Regular cardiac myocyte (primary cell): ENCODE data around the gene CMTM7. TPM values are rescaled to one million over a fixed set of nuclear protein-coding genes. Genes with fewer than 3 reads are reported as not detected.

Experiments used
- total RNA-seq: library from RNA; depleted of rRNA; stranded (reverse); fragments of >200 nt; gene quantifications from 2 replicates; pipeline ENCODE4 v1.2.3, GENCODE V29; 2014

The CMTM7 gene
- total RNA-seq = 7.6 and 10.5 TPM in 2 replicates

GRCh38 chr3:32391643-32392535 is at the start of gene CMTM7:
TSS of gene CMTM7 (plus strand) at chr3:32391853. CDS start at chr3:32391907, 54 bp downstream.

DNA sequence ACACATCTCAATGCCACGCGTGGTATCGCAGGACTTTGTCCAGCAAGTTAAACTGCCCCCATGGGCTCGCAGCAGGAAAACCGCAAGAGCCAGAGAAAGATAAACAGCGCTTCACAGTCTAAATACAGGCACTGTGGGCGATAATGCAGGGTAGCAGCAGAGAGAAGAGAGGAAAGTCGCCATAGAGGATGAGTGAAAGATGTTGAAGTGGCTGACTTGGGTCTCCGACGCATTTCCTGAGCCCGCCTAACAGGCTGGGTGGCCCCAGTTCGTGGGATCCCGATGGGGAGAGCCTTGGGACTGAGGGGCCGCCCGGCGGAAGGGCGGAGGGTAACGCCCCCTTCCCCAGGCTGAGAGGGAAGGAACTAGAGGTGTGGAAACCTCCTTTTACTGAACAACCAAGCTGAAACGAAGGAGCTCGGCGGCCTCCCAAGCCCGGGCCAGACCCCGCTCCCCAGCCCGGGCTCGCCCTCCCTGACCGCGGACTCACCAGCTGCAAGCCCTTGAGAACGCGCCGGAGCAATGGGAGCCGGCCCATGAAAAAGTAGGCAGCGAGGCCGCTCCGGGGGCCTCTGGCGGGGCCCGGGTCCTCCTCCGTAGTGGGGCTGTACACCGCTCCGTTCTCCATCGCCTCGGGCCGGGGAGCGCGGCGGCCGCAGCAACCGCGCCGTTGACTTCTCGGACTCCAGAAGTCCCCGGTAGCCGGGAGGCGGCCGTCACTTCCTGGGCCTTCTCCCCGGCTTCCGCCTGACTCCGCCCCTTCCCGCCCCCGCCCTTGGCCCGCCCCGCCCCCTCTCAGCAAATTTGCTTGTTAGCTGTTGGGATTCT is 110.7 kb downstream of the CMTM7 start, which contains the start of gene CMTM6:
Gene CMTM6, minus strand, starts transcription at position 735 of the 828 bp plus-strand sequence. Its CDS starts 107 bp downstream, at position 628.

Other genes starting within 250 kb of the CMTM7 start
- gene CMTM8, start 153.2 kb upstream of the CMTM7 start, total RNA-seq = 0.38 and 0.56 TPM in 2 replicates
- gene CMTM6, start 111.0 kb downstream of the CMTM7 start, total RNA-seq = 164 and 200 TPM in 2 replicates
- 39.7 and 47.4 TPM in 2 replicates for gene DYNC1LI1, start 179.0 kb downstream of the CMTM7 start, total RNA-seq